GM12878 (cell line): ENCODE results near the gene NRG2.

Source experiments
- BCL3 ChIP-seq: IDR thresholded peaks from 2 replicates; pipeline ENCODE4 v1.6.1; 2011; ENCODE audit warnings: borderline replicate concordance, low read depth, mild to moderate bottlenecking, moderate library complexity, low read length; ENCODE audit not compliant: insufficient read depth, poor library complexity, severe bottlenecking
- CTCF ChIP-seq, 3 experiments: IDR thresholded peaks in 2 of 3; conservative IDR thresholded peaks in 1 of 3; 2 replicates each; pipeline ENCODE4 v1.5.1; 2011; ENCODE audit warnings: low read depth in 3 of 3, low read length in 3 of 3, mild to moderate bottlenecking in 3 of 3, control low read depth in 2 of 3, moderate library complexity in 2 of 3, inconsistent platforms in 1 of 3, mixed read lengths in 1 of 3; ENCODE audit not compliant: control insufficient read depth in 2 of 3, insufficient read depth in 1 of 3; ENCODE audit errors: extremely low read depth in 1 of 3
- EZH2 ChIP-seq: IDR thresholded peaks from 2 replicates; pipeline ENCODE4 v1.6.1; 2012; ENCODE audit warnings: low read depth, mild to moderate bottlenecking, control low read depth, inconsistent platforms, low read length, borderline replicate concordance; ENCODE audit not compliant: control insufficient read depth
- TCF7 ChIP-seq: IDR thresholded peaks from 2 replicates; pipeline ENCODE4 v1.6.1; 2014; ENCODE audit warnings: antibody characterized with exemption, borderline replicate concordance
- ZSCAN29 ChIP-seq: fragments of 450-650 bp; IDR thresholded peaks from 2 replicates; pipeline ENCODE4 v1.6.1; 2017; ENCODE audit warnings: mild to moderate bottlenecking, moderate library complexity

DNA sequence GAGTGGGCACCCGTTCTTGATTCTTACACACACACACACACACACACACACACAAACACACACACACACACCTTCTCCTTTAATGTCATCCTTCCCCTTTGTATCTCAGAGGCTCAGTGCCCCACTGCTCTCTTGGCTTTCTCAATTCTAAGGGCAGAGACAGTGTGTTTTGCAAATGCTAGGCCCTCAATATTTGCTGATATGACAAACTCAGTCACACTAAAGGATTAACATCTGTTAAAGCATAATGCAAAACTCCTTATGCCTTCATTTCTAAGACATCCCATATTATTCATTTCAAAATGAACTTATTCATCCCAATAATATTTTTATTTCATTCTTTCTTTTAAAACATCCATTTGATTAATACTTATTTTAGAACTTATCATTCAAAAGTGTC, 8.9 kb upstream of the NRG2 start:
- TF ChIP-seq CTCF (IDR thresholded peaks at IDR 0.05 in 2 of 3, conservative IDR thresholded peaks at IDR 0.05 in 1 of 3; ENCODE audit: control insufficient read depth in 2 of 3, extremely low read depth in 1 of 3, insufficient read depth in 1 of 3, low read depth in 3 of 3, low read length in 3 of 3) (no peak), TCF7 (no peak), BCL3 (no peak), EZH2 (no peak), ZSCAN29 (no peak)
